Stimulated activated effector memory CD8-positive, alpha-beta T cell treated with anti-CD3 and anti-CD28 coated beads, Interleukin-12 subunit alpha, Interleukin-12 subunit beta, amount 100 ng/mL, for 72 hours (primary cell): ENCODE measurements around the gene MCEMP1.

ENCODE experiments used
- ATAC-seq: fragments of 150-1000 bp; cut with Tn5 transposase; 2 replicates; pipeline ENCODE4 v1.10.0; 2021
- DNase-seq, 2 donors: peaks; one replicate each; pipeline ENCODE4 v3.0.0; 2021 to 2022; ENCODE audit warnings: low spot score in 2 of 2
- H3K27ac Mint-ChIP-seq: one replicate; pipeline ENCODE4 v1.8.0; 2022; ENCODE audit warnings: mild to moderate bottlenecking, mixed read lengths
- H3K36me3 Mint-ChIP-seq: one replicate; pipeline ENCODE4 v1.8.0; 2022; ENCODE audit warnings: mild to moderate bottlenecking, mixed read lengths
- H3K4me1 Mint-ChIP-seq: one replicate; pipeline ENCODE4 v1.8.0; 2022; ENCODE audit warnings: mixed read lengths
- H3K4me3 Mint-ChIP-seq: one replicate; pipeline ENCODE4 v1.8.0; 2022; ENCODE audit warnings: mild to moderate bottlenecking, mixed read lengths
- H3K9me3 Mint-ChIP-seq: one replicate; pipeline ENCODE4 v1.8.0; 2022; ENCODE audit warnings: mixed read lengths

The MCEMP1 gene

DNA sequence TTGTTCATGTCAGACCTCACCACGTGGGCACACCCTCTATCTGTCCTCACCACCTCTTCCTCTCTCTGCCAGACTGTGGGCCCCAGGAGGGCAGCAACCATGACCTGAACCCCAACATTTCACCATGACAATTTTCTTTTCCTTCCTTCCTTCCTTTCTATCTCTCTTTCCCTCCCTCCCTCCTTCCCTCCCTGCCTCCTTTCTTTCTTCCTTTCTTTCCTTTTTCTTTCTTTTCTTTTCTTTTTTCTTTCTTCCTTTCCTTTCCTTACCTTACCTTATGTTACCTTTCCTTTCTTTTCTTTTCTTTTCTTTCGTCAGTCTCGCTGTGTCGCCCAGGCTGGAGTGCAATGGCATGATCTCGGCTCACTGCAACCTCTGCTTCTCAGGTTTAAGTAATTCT is 33.7 kb downstream of the MCEMP1 start:
- H3K4me3 Mint-ChIP-seq: no peak overlapping the region
- peaks cover 22% of the 10 kb centered on the region for H3K4me1 Mint-ChIP-seq
- ATAC-seq: no peak
- H3K9me3 Mint-ChIP-seq: no peaks in the 10 kb centered on the region
- no peak for DNase-seq
- no peaks in the 10 kb centered on the region for H3K36me3 Mint-ChIP-seq
- no peak overlapping the region for H3K27ac Mint-ChIP-seq

DNA sequence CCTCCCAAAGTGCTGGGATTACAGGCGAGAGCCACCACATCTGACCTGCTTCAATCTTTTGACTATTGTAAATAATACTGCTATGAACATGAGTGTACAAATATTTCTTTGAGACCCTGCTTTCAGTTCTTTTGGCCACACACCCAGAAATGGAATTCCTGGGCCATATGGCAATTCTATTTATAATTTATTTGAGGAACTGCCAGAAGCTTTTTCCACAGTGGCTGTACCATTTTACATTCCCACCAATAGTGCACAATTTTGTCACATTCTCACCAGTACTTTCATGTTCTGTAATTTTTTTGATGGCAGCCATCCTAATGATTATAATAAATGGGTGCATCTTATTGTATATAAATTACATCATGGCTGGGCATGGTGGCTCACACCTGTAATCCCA is 38.8 kb downstream of the MCEMP1 start:
- DNase-seq (no peak), ATAC-seq (no peak)
- Mint-ChIP-seq H3K36me3 (no peaks in the 10 kb centered on the region), H3K27ac (no peak overlapping the region), H3K9me3 (no peaks in the 10 kb centered on the region), H3K4me3 (no peak overlapping the region), H3K4me1 (no peaks in the 10 kb centered on the region)

DNA sequence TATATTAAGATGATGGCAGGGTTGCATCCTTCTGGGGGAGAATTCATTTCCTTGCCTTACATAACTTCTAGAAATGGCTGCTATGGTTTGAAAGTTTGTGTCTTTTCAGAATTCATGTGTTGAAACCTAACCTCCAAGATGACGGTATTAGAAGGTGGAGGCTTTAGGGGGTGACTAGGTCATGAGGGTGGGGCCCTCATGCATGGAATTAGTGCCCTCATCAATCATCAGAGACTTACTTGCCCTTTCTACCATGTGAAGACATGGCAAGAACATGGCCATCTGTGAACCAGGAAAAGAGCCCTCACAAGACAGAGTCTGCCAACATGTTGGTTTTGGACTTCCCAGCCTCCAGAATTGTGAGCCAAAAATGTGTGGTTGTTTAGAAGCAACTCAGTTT is 39.9 kb downstream of the MCEMP1 start:
- Mint-ChIP-seq H3K27ac (no peak overlapping the region), H3K4me1 (no peaks in the 10 kb centered on the region), H3K9me3 (no peaks in the 10 kb centered on the region), H3K36me3 (no peaks in the 10 kb centered on the region), H3K4me3 (no peak overlapping the region)
- no peak for DNase-seq
- ATAC-seq: no peak

DNA sequence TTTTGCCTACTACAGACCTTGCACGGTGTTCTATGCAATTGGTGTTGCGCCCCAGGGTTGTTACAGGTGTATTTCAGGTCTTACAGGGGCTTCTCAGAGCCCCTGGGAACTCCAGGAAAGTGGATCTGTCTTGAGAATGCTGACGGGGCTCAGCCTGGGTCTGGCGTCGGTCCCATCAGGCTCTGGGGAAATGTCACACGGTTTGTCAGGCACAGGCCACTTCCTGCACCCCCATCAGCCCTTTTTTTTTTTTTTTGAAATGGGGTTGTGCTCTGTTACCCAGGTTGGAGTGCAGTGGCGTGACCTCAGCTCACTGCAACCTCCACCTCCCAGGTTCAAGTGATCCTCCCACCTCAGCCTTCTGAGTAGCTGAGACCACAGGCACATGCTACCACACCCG is 41.8 kb downstream of the MCEMP1 start:
- Mint-ChIP-seq H3K36me3 (no peaks in the 10 kb centered on the region), H3K27ac (peak overlapping the region; percentile 37), H3K4me1 (no peaks in the 10 kb centered on the region)

DNA sequence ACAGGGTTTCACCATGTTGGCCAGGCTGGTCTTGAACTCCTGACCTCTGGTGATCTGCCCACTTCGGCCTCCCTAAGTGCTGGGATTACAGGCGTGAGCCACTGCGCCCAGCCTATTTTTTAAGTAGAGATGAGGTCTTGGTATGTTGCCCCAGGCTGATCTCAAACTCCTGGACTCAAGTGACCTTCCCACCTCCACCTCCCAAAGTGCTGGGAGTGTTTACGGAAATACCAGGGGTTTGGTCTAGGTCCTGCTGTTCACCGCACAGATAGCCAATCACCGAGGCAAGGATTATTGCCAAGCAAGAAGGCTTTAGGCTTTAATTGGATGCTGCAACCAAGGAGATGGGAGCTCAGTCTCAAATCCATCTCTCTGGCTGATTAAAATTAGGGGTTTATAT is 43.5 kb downstream of the MCEMP1 start:
- H3K9me3 Mint-ChIP-seq: no peaks in the 10 kb centered on the region
- no peak overlapping the region for H3K27ac Mint-ChIP-seq
- H3K36me3 Mint-ChIP-seq: no peaks in the 10 kb centered on the region
- H3K4me1 Mint-ChIP-seq: no peaks in the 10 kb centered on the region
- no peak for ATAC-seq
- no peak overlapping the region for H3K4me3 Mint-ChIP-seq
- DNase-seq: no peak

More for the DNA sequence above, 41.8 kb downstream of the MCEMP1 start:
- DNase-seq: no peak
- Mint-ChIP-seq H3K9me3 (no peaks in the 10 kb centered on the region), H3K4me3 (no peak overlapping the region)
- ATAC-seq: no peak

DNA sequence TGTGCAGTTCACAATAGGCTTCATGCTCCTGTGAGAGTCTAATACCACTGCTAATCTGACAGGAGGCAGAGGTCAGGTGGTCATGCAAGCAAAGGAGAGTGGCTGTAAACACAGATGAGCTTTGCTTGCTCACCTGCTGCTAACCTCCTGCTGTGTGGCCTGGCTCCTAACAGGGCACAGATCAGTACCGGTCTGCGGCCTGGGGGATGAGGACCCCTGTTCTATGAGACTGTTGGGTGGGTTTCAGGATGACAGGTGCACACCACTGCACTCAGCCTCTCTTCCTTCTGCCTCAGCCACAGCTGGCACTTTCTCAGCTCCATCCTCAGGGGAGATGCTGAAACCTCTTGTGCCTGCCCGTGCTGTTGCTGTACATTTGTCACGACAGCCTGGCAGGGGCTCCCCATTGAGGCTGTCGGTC is 45.4 kb downstream of the MCEMP1 start:
- Mint-ChIP-seq H3K36me3 (no peaks in the 10 kb centered on the region), H3K4me1 (no peaks in the 10 kb centered on the region), H3K4me3 (no peak overlapping the region), H3K27ac (no peak overlapping the region), H3K9me3 (no peaks in the 10 kb centered on the region)
- DNase-seq (no peak), ATAC-seq (peak; percentile 13)

DNA sequence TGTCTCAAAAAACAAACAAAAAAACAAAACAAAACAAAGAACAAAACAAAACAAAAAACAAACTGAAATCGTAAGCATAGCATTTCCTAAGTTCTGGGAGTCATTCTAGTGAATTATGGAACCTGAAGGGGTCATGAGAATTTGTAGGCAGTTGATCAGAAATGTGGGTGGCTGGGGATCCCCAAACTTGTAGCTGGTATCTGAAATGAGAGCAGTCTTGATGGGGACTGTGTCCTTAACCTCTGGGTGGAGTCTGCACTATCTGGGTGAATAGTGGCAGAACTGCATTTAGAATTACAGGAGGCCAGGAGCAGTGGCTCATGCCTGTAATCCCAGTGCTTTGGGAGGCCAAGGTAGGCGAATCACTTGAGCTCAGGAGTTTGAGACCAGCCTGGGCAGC is 48.9 kb downstream of the MCEMP1 start:
- Mint-ChIP-seq H3K9me3 (no peaks in the 10 kb centered on the region), H3K4me1 (no peaks in the 10 kb centered on the region), H3K4me3 (no peak overlapping the region), H3K36me3 (no peaks in the 10 kb centered on the region), H3K27ac (no peak overlapping the region)
- no peak for DNase-seq
- ATAC-seq: no peak

DNA sequence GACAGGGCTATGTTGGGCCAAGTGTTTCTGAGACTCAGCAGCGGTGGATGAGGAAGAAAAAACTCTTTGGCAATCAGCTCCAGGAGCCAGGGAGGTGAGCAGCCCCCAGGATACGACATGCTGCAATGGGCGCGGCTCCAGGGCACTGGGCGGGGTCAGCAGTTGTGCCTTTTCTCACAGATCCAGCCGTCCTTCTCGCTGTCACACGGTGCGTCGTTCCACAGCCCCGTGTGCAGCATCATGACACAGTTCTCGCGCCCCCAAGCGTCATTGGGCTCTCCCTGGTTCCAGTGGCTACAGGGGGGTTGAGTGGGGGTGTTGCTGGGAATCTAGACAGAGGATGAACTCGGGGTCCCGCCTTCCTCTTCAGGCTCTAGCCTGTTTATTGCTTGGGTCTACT is 52.3 kb downstream of the MCEMP1 start:
- no peak overlapping the region for H3K4me3 Mint-ChIP-seq
- no peak overlapping the region for H3K27ac Mint-ChIP-seq
- DNase-seq (no peak), ATAC-seq (no peak)
- no peaks in the 10 kb centered on the region for H3K9me3 Mint-ChIP-seq
- no peaks in the 10 kb centered on the region for H3K36me3 Mint-ChIP-seq
- no peaks in the 10 kb centered on the region for H3K4me1 Mint-ChIP-seq
